Activated CD8-positive, alpha-beta memory T cell treated with anti-CD3 and anti-CD28 coated beads, Interleukin-2, amount 50 U/mL, for 24 hours (primary cell): Measurements from ENCODE around the gene MATN3.

Experiments used
- DNase-seq: peaks from one replicate; pipeline ENCODE4 v3.0.0-alpha.2; 2020; ENCODE audit errors: extremely low read depth

The MATN3 gene

GRCh38 chr2:20037660-20038059 lies 25.2 kb upstream of the MATN3 start:
- DNase-seq = no peak

GRCh38 chr2:20035955-20036666 lies 23.6 kb upstream of the MATN3 start:
- no peak for DNase-seq

- DNase-seq = no peak
Measured at GRCh38 chr2:20034821-20035220, 22.4 kb upstream of the MATN3 start.

- DNase-seq = no peak
Measured at GRCh38 chr2:20034218-20034617, 21.8 kb upstream of the MATN3 start.

- no peak for DNase-seq
Measured at GRCh38 chr2:20033322-20033721, 20.9 kb upstream of the MATN3 start.

GRCh38 chr2:20030224-20030623 lies 17.8 kb upstream of the MATN3 start:
- no peak for DNase-seq

- no peak for DNase-seq
Measured at GRCh38 chr2:20027705-20028434, 15.4 kb upstream of the MATN3 start.

- DNase-seq = no peak
Measured at GRCh38 chr2:20027260-20027677, 14.8 kb upstream of the MATN3 start.

- no peak for DNase-seq
Measured at GRCh38 chr2:20025065-20025786, 12.8 kb upstream of the MATN3 start.

GRCh38 chr2:20023688-20024087 lies 11.2 kb upstream of the MATN3 start:
- DNase-seq = no peak

GRCh38 chr2:20021405-20022009 lies 9.0 kb upstream of the MATN3 start:
- no peak for DNase-seq

- no peak for DNase-seq
Measured at GRCh38 chr2:20019747-20020146, 7.3 kb upstream of the MATN3 start.

GRCh38 chr2:20018601-20019152 lies 6.2 kb upstream of the MATN3 start:
- DNase-seq = no peak

GRCh38 chr2:20016346-20016745 lies 3.9 kb upstream of the MATN3 start:
- no peak for DNase-seq

GRCh38 chr2:20015482-20016083 lies 3.1 kb upstream of the MATN3 start:
- DNase-seq = no peak

- no peak for DNase-seq
Measured at GRCh38 chr2:20013126-20013849, 820 bp upstream of the MATN3 start.

GRCh38 chr2:20012032-20012281 lies 511 bp downstream of the MATN3 start:
- no peak for DNase-seq

- no peak for DNase-seq
Measured at GRCh38 chr2:20011276-20012031, 1.0 kb downstream of the MATN3 start.

GRCh38 chr2:20008703-20009102 lies 3.8 kb downstream of the MATN3 start:
- DNase-seq = no peak

- DNase-seq = no peak
Measured at GRCh38 chr2:20005891-20006470, 6.5 kb downstream of the MATN3 start.
